Heart right ventricle (tissue), 16 donors: Measurements from ENCODE around the gene SELE. TPM values are rescaled to one million over a fixed set of nuclear protein-coding genes. Genes with fewer than 3 reads are reported as not detected.
A peak's percentile ranks its signal among the peaks of the same experiment; 100 is the strongest.

Source experiments
- ATAC-seq, 8 donors: fragments of 200-7000 bp; cut with Tn5 transposase; one replicate each; pipeline ENCODE4 v1.9.1; 2020; ENCODE audit warnings: mild to moderate bottlenecking in 8 of 8, moderate library complexity in 8 of 8, moderate number of reproducible peaks in 1 of 8
- DNase-seq, 2 donors: peaks; one replicate each; pipeline ENCODE4 v3.0.0-alpha.2; 2020
- H3K27ac ChIP-seq, 10 donors: fragments of 200-600 bp; sonication (generic) in 2 of 10; one replicate each; pipeline versions ENCODE4 v1.5.0 to v1.8.0; 2020 to 2022; ENCODE audit warnings: mild to moderate bottlenecking in 3 of 10
- H3K27me3 ChIP-seq, 7 donors: fragments of 200-600 bp; one replicate each; pipeline ENCODE4 v1.8.0; 2021 to 2022; ENCODE audit warnings: mild to moderate bottlenecking in 2 of 7
- H3K36me3 ChIP-seq, 9 donors: fragments of 200-600 bp; sonication (generic) in 1 of 9; one replicate each; pipeline versions ENCODE4 v1.5.0 to v1.8.0; 2020 to 2022; ENCODE audit warnings: mild to moderate bottlenecking in 2 of 9
- H3K4me1 ChIP-seq, 9 donors: fragments of 200-600 bp; sonication (generic) in 1 of 9; one replicate each; pipeline versions ENCODE4 v1.5.0 to v1.8.0; 2020 to 2022; ENCODE audit warnings: mild to moderate bottlenecking in 4 of 9
- H3K4me3 ChIP-seq, 10 donors: fragments of 200-600 bp; sonication (generic) in 2 of 10; one replicate each; pipeline versions ENCODE4 v1.5.0 to v1.8.0; 2020 to 2022; ENCODE audit warnings: mild to moderate bottlenecking in 7 of 10, moderate library complexity in 2 of 10
- H3K9me3 ChIP-seq, 11 donors: fragments of 200-600 bp in 10 of 11; sonication (generic) in 2 of 11; one replicate each; pipeline versions ENCODE4 v1.5.0 to v1.8.0; 2013 to 2022; ENCODE audit warnings: mild to moderate bottlenecking in 2 of 11, control low read depth in 1 of 11, moderate library complexity in 1 of 11
- CTCF ChIP-seq, 9 donors: fragments of 200-600 bp; sonication (generic) in 2 of 9; IDR thresholded peaks; one replicate each; pipeline versions ENCODE4 v1.5.0 to v1.8.0; 2021 to 2022; ENCODE audit warnings: antibody characterized with exemption in 9 of 9, mild to moderate bottlenecking in 5 of 9, moderate library complexity in 1 of 9
- WGBS, 2 donors: extraction: QIAGEN DNeasy Blood & Tissue Kit; methylation state at CpG; one replicate each; pipeline ENCODE4 v1.1.7; 2013; ENCODE audit warnings: inconsistent platforms in 1 of 2; 5-methylcytosine and 5-hydroxymethylcytosine counted together
- intact Hi-C, 10 donors: fragments of 100-400 bp; cut with DNase I; formaldehyde crosslinking; loops; one replicate each; pipeline versions ENCODE4 v1.11.1 to v1.14.2; 2022
- polyA plus RNA-seq, 2 donors: library from polyadenylated mRNA; stranded (reverse); fragments of 200-250 nt; gene quantifications; one replicate each; pipeline ENCODE4 v1.2.3, GENCODE V29; 2013
- total RNA-seq, 10 donors: library from RNA; stranded (reverse); fragmentation: NEBNext Ultra II Directional in 3 of 10; extraction: Animal tissue kit (Norgen Biotek cat#: 25700) in 3 of 10; gene quantifications; one replicate each; pipeline versions ENCODE4 v1.2.1 to v1.2.4, GENCODE V29; 2021 to 2023
- donor health status: Arrhythmogenic right ventricular cardiomyopathy.
- donor health status: ischemic (EF 13 %, LVEDD 7.1; RV severe dilation, severe dysfunction).
- donor health status: healthy with polysubstance abuse.
- donor health status: DM: no; HTN: yes; CAD: no.
- donor health status: DM: no; HTN: no; CAD: no.
- donor health status: ischemic (EF 25% LVEDD 6.9; RV normal size, moderate dysfunction).
- donor health status: ischemic (EF 25% LVEDD 5.7; RV mildly dilated, moderate dysfunction).
- donor health status: healthy.
- donor health status: DM: yes; HTN: yes; CAD: no.
- donor health status: Ischemic cardiomyopathy.
- donor health status: ischemic (EF 35%, LVEDD 5.7; RV mildly dilated, moderate dysfunction).
- donor health status: nonischemic (EF 11% LVEDD 7.7; RV severe dilation, severe dysfunction).
- donor health status: DM: yes; HTN: yes; CAD: no.
- donor health status: PGD.
- donor health status: ischemic (EF 29% LVEDD 5.4; RV normal size, mild dysfunction).
- donor health status: nonischemic (EF 23%, LVEDD 6.1; RV moderate dilation, normal function).

Gene SELE
- total and polyA plus RNA-seq, 12 donors, result 0.46 to 15.3 (median 2.9) TPM

- no peak for DNase-seq
- Histone ChIP-seq H3K27me3 (peaks cover 0 to 15% (median 3%) of the 10 kb centered on the region in 7 donors), H3K36me3 (no peaks in the 10 kb centered on the region), H3K4me1 (peaks cover 0 to 16% (median 0%) of the 10 kb centered on the region in 9 donors), H3K27ac (peak overlapping the region in 1 of 10 donors; percentile 75), H3K9me3 (peaks cover 0 to 27% (median 13%) of the 10 kb centered on the region in 11 donors), H3K4me3 (no peak overlapping the region)
- intact Hi-C loops, result loop anchor here in 9 of 10 donors (1.0 to 10.0 kb wide), 8 partner anchors 107 to 161 kb away; partner anchors contain the start of gene F5 (in 1 of the 9)
- 91% methylated on average over 2 of the region's 2 CpGs for WGBS, 2 donors
- no peak for ATAC-seq
- TF ChIP-seq CTCF (IDR thresholded peaks at IDR 0.05), result peak in 1 of 9 donors; percentile 16
Measured at GRCh38 chr1:169712309-169712631, 21.6 kb downstream of the SELE start.

- TF ChIP-seq CTCF (IDR thresholded peaks at IDR 0.05), result peak; percentile 64 to 83 (median 75)
- 9 to 12% methylated on average over 6 of the region's 6 CpGs for WGBS, 2 donors
- peak; percentile 72 to 95 (median 90) for ATAC-seq
- DNase-seq, result peak in 1 of 2 donors; percentile 71
- no peaks in the 10 kb centered on the region for H3K36me3 ChIP-seq
- intact Hi-C loops, result loop anchor here in 9 of 10 donors (1.0 to 10.0 kb wide), 8 partner anchors 107 to 161 kb away; partner anchors contain the start of gene F5 (in 1 of the 9)
- peak within 1 kb of the TSS in 8 of 10 donors; percentile 6 to 45 (median 30) for H3K4me3 ChIP-seq
- H3K4me1 ChIP-seq, result peaks cover 0 to 22% (median 0%) of the 10 kb centered on the region in 9 donors
- H3K27ac ChIP-seq, result peak within 1 kb of the TSS in 1 of 10 donors; percentile 75
- peaks cover 0 to 15% (median 3%) of the 10 kb centered on the region in 7 donors for H3K27me3 ChIP-seq
- H3K9me3 ChIP-seq, result peaks cover 0 to 27% (median 13%) of the 10 kb centered on the region in 11 donors
Measured at GRCh38 chr1:169711469-169712308, 22.2 kb downstream of the SELE start, which contains the start of gene SELL. Gene SELL, minus strand, starts transcription at chr1:169711620. Its CDS starts 122 bp downstream, at chr1:169711498.

DNA sequence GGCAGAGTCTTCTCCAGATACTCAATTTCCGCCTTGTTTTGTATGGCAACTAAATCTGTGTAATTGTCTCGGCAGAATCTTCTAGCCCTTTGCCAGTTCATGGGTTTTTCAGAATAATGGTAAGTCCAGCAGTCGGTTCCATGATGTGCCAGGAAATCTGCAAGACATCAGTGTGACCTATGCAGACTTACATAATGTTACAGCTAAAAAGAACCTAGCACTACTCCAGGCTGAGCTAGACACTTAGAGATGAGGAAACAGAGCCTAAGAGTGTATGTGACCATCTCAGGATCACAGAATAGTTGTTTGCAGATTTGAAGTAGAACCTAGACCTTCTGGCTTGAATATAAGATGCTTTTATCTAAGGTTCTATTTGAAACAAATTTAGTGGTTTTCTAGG lies 25.2 kb downstream of the SELE start:
- H3K9me3 ChIP-seq, result peaks cover 0 to 10% (median 7%) of the 10 kb centered on the region in 11 donors
- no peak for TF ChIP-seq CTCF (IDR thresholded peaks at IDR 0.05)
- H3K4me3 ChIP-seq, result peak overlapping the region in 1 of 10 donors; percentile 45
- DNase-seq, result no peak
- H3K36me3 ChIP-seq, result no peaks in the 10 kb centered on the region
- H3K27ac ChIP-seq, result peak overlapping the region in 1 of 10 donors; percentile 75
- intact Hi-C loops, result no loop called here
- peaks cover 0 to 19% (median 11%) of the 10 kb centered on the region in 7 donors for H3K27me3 ChIP-seq
- 79 to 85% methylated on average over 3 of the region's 3 CpGs for WGBS, 2 donors
- peaks cover 0 to 44% (median 0%) of the 10 kb centered on the region in 9 donors for H3K4me1 ChIP-seq
- ATAC-seq, result no peak

DNA sequence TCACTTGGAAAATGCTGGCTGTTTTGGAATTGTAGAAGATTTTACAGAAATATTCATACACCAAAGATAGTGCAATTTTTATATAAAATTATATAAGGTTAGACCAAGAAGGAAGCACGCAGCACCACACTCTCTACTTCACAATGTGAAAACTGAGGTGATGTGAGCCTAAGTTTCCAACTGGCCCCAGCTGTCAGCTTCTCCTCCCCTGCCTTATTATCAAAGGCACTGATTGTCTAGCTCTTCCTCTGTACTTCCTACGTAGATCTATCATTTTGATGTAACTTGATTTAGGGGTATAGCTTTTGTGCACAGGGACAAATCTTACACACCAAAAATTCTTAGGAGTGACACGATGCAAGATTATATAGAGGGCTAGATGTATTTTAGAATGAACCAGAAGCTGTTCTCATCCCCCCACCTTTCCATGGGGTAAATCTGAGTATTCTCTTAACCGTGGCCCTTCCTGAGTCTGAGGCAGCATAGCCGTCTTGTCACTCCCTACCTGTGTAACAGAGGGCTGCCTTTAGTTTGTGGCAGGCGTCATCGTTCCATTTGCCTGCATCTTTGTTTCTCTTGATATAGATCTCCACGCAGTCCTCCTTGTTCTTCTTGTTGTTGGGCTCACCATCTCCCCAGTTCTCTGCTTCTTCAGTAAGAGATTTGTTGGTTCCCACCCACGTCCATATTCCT lies 25.8 kb downstream of the SELE start:
- DNase-seq, result no peak
- Histone ChIP-seq H3K27me3 (peaks cover 0 to 23% (median 11%) of the 10 kb centered on the region in 7 donors), H3K9me3 (peaks cover 0 to 4% (median under 1%) of the 10 kb centered on the region in 11 donors), H3K27ac (peak overlapping the region in 1 of 10 donors; percentile 75), H3K4me3 (peak overlapping the region in 1 of 10 donors; percentile 45), H3K36me3 (peaks cover 0 to under 1% (median 0%) of the 10 kb centered on the region in 9 donors), H3K4me1 (peaks cover 0 to 44% (median 0%) of the 10 kb centered on the region in 9 donors)
- ATAC-seq, result no peak
- intact Hi-C loops, result no loop called here
- TF ChIP-seq CTCF (IDR thresholded peaks at IDR 0.05), result no peak
- 72 to 76% methylated on average over 9 of the region's 9 CpGs for WGBS, 2 donors
